Measurements from ENCODE around the gene TMEM184C.

TMEM184C gene

DNA sequence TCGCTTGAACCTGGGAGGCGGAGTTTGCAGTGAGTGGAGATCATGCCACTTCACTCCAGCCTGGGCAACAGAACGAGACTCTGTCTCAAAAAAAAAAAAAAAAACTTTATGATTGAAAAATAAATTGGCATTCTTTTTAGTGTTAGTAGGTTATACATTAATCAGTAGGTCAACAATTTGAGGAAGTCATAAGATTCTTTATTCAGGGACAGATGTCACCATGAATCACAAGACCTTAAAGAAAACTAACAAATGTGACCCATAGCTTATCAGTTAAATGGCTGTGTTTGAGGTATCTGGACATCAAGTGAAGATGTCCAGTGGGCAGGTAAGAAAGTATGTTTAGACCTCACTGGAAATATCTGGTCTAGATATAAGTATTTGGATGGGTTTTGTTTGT, 76.0 kb downstream of the TMEM184C start:
- Histone ChIP-seq H4K20me1 (ENCODE audit: insufficient read depth, low read length) (no peaks in the 10 kb centered on the region), H3K9me3 (replicated peaks; ENCODE audit: insufficient read depth, low read length) (no peaks in the 10 kb centered on the region), H3K36me3 (replicated peaks; ENCODE audit: insufficient read depth, low read length) (no peaks in the 10 kb centered on the region), H2AFZ (ENCODE audit: low read length) (no peak overlapping the region), H3F3A (ENCODE audit: insufficient read depth, low read length) (no peaks in the 10 kb centered on the region), H3K4me1 (ENCODE audit: low read length) (no peaks in the 10 kb centered on the region), H3K27ac (ENCODE audit: low read length) (no peak overlapping the region), H3K79me2 (ENCODE audit: low read length) (no peaks in the 10 kb centered on the region), H3K4me2 (ENCODE audit: low read depth, low read length) (no peak overlapping the region), H3K4me3 (ENCODE audit: low read length) (no peak overlapping the region), H3K9me2 (replicated peaks; ENCODE audit: insufficient read depth, low read length) (no peaks in the 10 kb centered on the region), H3K9ac (ENCODE audit: low read length) (no peak overlapping the region), H3K27me3 (replicated peaks; ENCODE audit: insufficient read depth, low read length) (no peaks in the 10 kb centered on the region)
- TF ChIP-seq EZH2 (optimal IDR thresholded peaks at IDR 0.05; ENCODE audit: low read depth, low read length) (no peak), CTCF (IDR thresholded peaks at IDR 0.05; ENCODE audit: low read length) (no peak), EZH2phosphoT487 (IDR thresholded peaks at IDR 0.05; ENCODE audit: low read length) (no peak)
- no peak for DNase-seq

GRCh38 chr4:147696866-147697265, 79.7 kb downstream of the TMEM184C start:
- Histone ChIP-seq H3F3A (ENCODE audit: insufficient read depth, low read length) (no peaks in the 10 kb centered on the region), H3K9me2 (replicated peaks; ENCODE audit: insufficient read depth, low read length) (no peaks in the 10 kb centered on the region), H2AFZ (ENCODE audit: low read length) (no peak overlapping the region), H3K27me3 (replicated peaks; ENCODE audit: insufficient read depth, low read length) (no peaks in the 10 kb centered on the region), H3K27ac (ENCODE audit: low read length) (no peak overlapping the region), H3K9me3 (replicated peaks; ENCODE audit: insufficient read depth, low read length) (no peaks in the 10 kb centered on the region), H3K4me2 (ENCODE audit: low read depth, low read length) (no peak overlapping the region), H4K20me1 (ENCODE audit: insufficient read depth, low read length) (no peaks in the 10 kb centered on the region), H3K36me3 (replicated peaks; ENCODE audit: insufficient read depth, low read length) (no peaks in the 10 kb centered on the region), H3K4me1 (ENCODE audit: low read length) (no peaks in the 10 kb centered on the region), H3K79me2 (ENCODE audit: low read length) (no peaks in the 10 kb centered on the region), H3K9ac (ENCODE audit: low read length) (no peak overlapping the region), H3K4me3 (ENCODE audit: low read length) (no peak overlapping the region)
- DNase-seq: no peak
- TF ChIP-seq EZH2 (optimal IDR thresholded peaks at IDR 0.05; ENCODE audit: low read depth, low read length) (no peak), EZH2phosphoT487 (IDR thresholded peaks at IDR 0.05; ENCODE audit: low read length) (no peak), CTCF (IDR thresholded peaks at IDR 0.05; ENCODE audit: low read length) (no peak)

GRCh38 chr4:147704846-147705245, 87.6 kb downstream of the TMEM184C start:
- Histone ChIP-seq H3K27me3 (replicated peaks; ENCODE audit: insufficient read depth, low read length) (no peaks in the 10 kb centered on the region), H3K9me2 (replicated peaks; ENCODE audit: insufficient read depth, low read length) (no peaks in the 10 kb centered on the region), H3K27ac (ENCODE audit: low read length) (no peak overlapping the region), H3K4me2 (ENCODE audit: low read depth, low read length) (no peak overlapping the region), H4K20me1 (ENCODE audit: insufficient read depth, low read length) (no peaks in the 10 kb centered on the region), H3K4me3 (ENCODE audit: low read length) (no peak overlapping the region), H3K4me1 (ENCODE audit: low read length) (no peaks in the 10 kb centered on the region), H2AFZ (ENCODE audit: low read length) (no peak overlapping the region), H3K9me3 (replicated peaks; ENCODE audit: insufficient read depth, low read length) (no peaks in the 10 kb centered on the region), H3K36me3 (replicated peaks; ENCODE audit: insufficient read depth, low read length) (no peaks in the 10 kb centered on the region), H3F3A (ENCODE audit: insufficient read depth, low read length) (no peaks in the 10 kb centered on the region), H3K79me2 (ENCODE audit: low read length) (no peaks in the 10 kb centered on the region), H3K9ac (ENCODE audit: low read length) (no peak overlapping the region)
- no peak for TF ChIP-seq EZH2 (optimal IDR thresholded peaks at IDR 0.05; ENCODE audit: low read depth, low read length)
- no peak for TF ChIP-seq EZH2phosphoT487 (IDR thresholded peaks at IDR 0.05; ENCODE audit: low read length)
- no peak for TF ChIP-seq CTCF (IDR thresholded peaks at IDR 0.05; ENCODE audit: low read length)
- no peak for DNase-seq
